Duodenal mucosa (tissue), 2 donors: ENCODE measurements around the gene TNNI2.
"Not testable (repeated sequence)": the region's sequence is repeated elsewhere in the genome, so short reads cannot be mapped to it uniquely, and the experiment has no call there.

Source experiments
- H3K27ac ChIP-seq: one replicate; pipeline ENCODE4 v1.7.0; 2013; ENCODE audit warnings: low read depth, low read length
- H3K27me3 ChIP-seq, 2 donors: one replicate each; pipeline ENCODE4 v1.7.0; 2013; ENCODE audit warnings: low read length in 2 of 2, control low read depth in 1 of 2; ENCODE audit not compliant: insufficient read depth in 2 of 2, control insufficient read depth in 1 of 2
- H3K36me3 ChIP-seq, 2 donors: one replicate each; pipeline ENCODE4 v1.7.0; 2013; ENCODE audit warnings: low read length in 2 of 2, control low read depth in 1 of 2; ENCODE audit not compliant: insufficient read depth in 2 of 2, control insufficient read depth in 1 of 2
- H3K4me1 ChIP-seq, 2 donors: one replicate each; pipeline ENCODE4 v1.7.0; 2013; ENCODE audit warnings: low read length in 2 of 2, control low read depth in 1 of 2; ENCODE audit not compliant: insufficient read depth in 2 of 2, control insufficient read depth in 1 of 2
- H3K4me3 ChIP-seq, 2 donors: one replicate each; pipeline ENCODE4 v1.7.0; 2013; ENCODE audit warnings: low read length in 2 of 2, low read depth in 1 of 2
- H3K9ac ChIP-seq, 2 donors: one replicate each; pipeline ENCODE4 v1.7.0; 2013; ENCODE audit warnings: low read length in 2 of 2, low read depth in 1 of 2
- H3K9me3 ChIP-seq, 2 donors: one replicate each; pipeline ENCODE4 v1.7.0; 2013; ENCODE audit warnings: low read length in 2 of 2, control low read depth in 1 of 2; ENCODE audit not compliant: control insufficient read depth in 1 of 2

TNNI2 gene

GRCh38 chr11:1807264-1807995 is 31.4 kb upstream of the TNNI2 start:
- Histone ChIP-seq H3K9me3 (peaks cover 0 to 3% of the 10 kb centered on the region in 2 donors), H3K4me3 (no peak overlapping the region), H3K36me3 (no peaks in the 10 kb centered on the region), H3K9ac (no peak overlapping the region), H3K4me1 (peaks cover 0 to 6% of the 10 kb centered on the region in 2 donors), H3K27me3 (peaks cover 5 to 13% of the 10 kb centered on the region in 2 donors), H3K27ac (no peak overlapping the region)

GRCh38 chr11:1810761-1811160 is 28.0 kb upstream of the TNNI2 start:
- H3K9ac ChIP-seq: no peak overlapping the region
- H3K27me3 ChIP-seq: peaks cover 0 to 5% of the 10 kb centered on the region in 2 donors
- no peak overlapping the region for H3K4me3 ChIP-seq
- peaks cover 0 to 3% of the 10 kb centered on the region in 2 donors for H3K9me3 ChIP-seq
- no peaks in the 10 kb centered on the region for H3K36me3 ChIP-seq
- H3K27ac ChIP-seq: no peak overlapping the region
- H3K4me1 ChIP-seq: peaks cover 0 to 6% of the 10 kb centered on the region in 2 donors

- Histone ChIP-seq H3K27ac (no peak overlapping the region), H3K9me3 (peaks cover 0 to 3% of the 10 kb centered on the region in 2 donors), H3K4me3 (no peak overlapping the region), H3K4me1 (peaks cover 0 to 4% of the 10 kb centered on the region in 2 donors), H3K27me3 (peaks cover 0 to 6% of the 10 kb centered on the region in 2 donors), H3K9ac (no peak overlapping the region), H3K36me3 (no peaks in the 10 kb centered on the region)
Measured at GRCh38 chr11:1812274-1812673, 26.5 kb upstream of the TNNI2 start.

- Histone ChIP-seq H3K36me3 (no peaks in the 10 kb centered on the region), H3K9ac (no peak overlapping the region), H3K9me3 (peaks cover 2 to 3% of the 10 kb centered on the region in 2 donors), H3K27me3 (peaks cover 0 to 6% of the 10 kb centered on the region in 2 donors), H3K4me1 (no peaks in the 10 kb centered on the region), H3K27ac (no peak overlapping the region), H3K4me3 (no peak overlapping the region)
Measured at GRCh38 chr11:1812801-1813200, 26.0 kb upstream of the TNNI2 start.

GRCh38 chr11:1813356-1813755 is 25.4 kb upstream of the TNNI2 start:
- not testable (repeated sequence) for H3K27ac ChIP-seq, H3K9ac ChIP-seq, H3K4me3 ChIP-seq, H3K36me3 ChIP-seq, H3K4me1 ChIP-seq, H3K27me3 ChIP-seq, H3K9me3 ChIP-seq

- H3K9ac ChIP-seq: no peak overlapping the region
- peaks cover 3 to 14% of the 10 kb centered on the region in 2 donors for H3K9me3 ChIP-seq
- peaks cover 0 to 6% of the 10 kb centered on the region in 2 donors for H3K27me3 ChIP-seq
- H3K4me3 ChIP-seq: no peak overlapping the region
- H3K4me1 ChIP-seq: no peaks in the 10 kb centered on the region
- no peaks in the 10 kb centered on the region for H3K36me3 ChIP-seq
- H3K27ac ChIP-seq: no peak overlapping the region
Measured at GRCh38 chr11:1814691-1815090, 24.1 kb upstream of the TNNI2 start.

- Histone ChIP-seq H3K27ac (no peak overlapping the region), H3K36me3 (no peaks in the 10 kb centered on the region), H3K9me3 (peaks cover 2 to 14% of the 10 kb centered on the region in 2 donors), H3K9ac (no peak overlapping the region), H3K27me3 (peaks cover 0 to 6% of the 10 kb centered on the region in 2 donors), H3K4me3 (no peak overlapping the region), H3K4me1 (no peaks in the 10 kb centered on the region)
Measured at GRCh38 chr11:1815311-1815710, 23.5 kb upstream of the TNNI2 start.

- Histone ChIP-seq H3K4me3 (no peak overlapping the region), H3K9me3 (peaks cover 2 to 14% of the 10 kb centered on the region in 2 donors), H3K36me3 (no peaks in the 10 kb centered on the region), H3K27me3 (peaks cover 0 to 6% of the 10 kb centered on the region in 2 donors), H3K27ac (no peak overlapping the region), H3K4me1 (no peaks in the 10 kb centered on the region), H3K9ac (no peak overlapping the region)
Measured at GRCh38 chr11:1815751-1816150, 23.0 kb upstream of the TNNI2 start.

GRCh38 chr11:1817000-1817399 is 21.8 kb upstream of the TNNI2 start:
- no peak overlapping the region for H3K9ac ChIP-seq
- no peak overlapping the region for H3K27ac ChIP-seq
- H3K27me3 ChIP-seq: peaks cover 0 to 6% of the 10 kb centered on the region in 2 donors
- peaks cover 2 to 14% of the 10 kb centered on the region in 2 donors for H3K9me3 ChIP-seq
- no peaks in the 10 kb centered on the region for H3K4me1 ChIP-seq
- no peak overlapping the region for H3K4me3 ChIP-seq
- no peaks in the 10 kb centered on the region for H3K36me3 ChIP-seq

GRCh38 chr11:1817511-1817910 is 21.3 kb upstream of the TNNI2 start:
- Histone ChIP-seq H3K36me3 (no peaks in the 10 kb centered on the region), H3K9me3 (peaks cover 2 to 14% of the 10 kb centered on the region in 2 donors), H3K9ac (no peak overlapping the region), H3K27me3 (peaks cover 0 to 6% of the 10 kb centered on the region in 2 donors), H3K4me3 (no peak overlapping the region), H3K4me1 (no peaks in the 10 kb centered on the region), H3K27ac (no peak overlapping the region)
